SU-DHL-6 (cell line): Measurements from ENCODE around the gene MOB3B.

Experiments
- CTCF ChIP-seq: fragments of 200-600 bp; sonication (generic); IDR thresholded peaks from one replicate; pipeline ENCODE4 v1.5.1; 2017; ENCODE audit warnings: antibody characterized with exemption, mild to moderate bottlenecking, low read length, moderate library complexity; ENCODE audit not compliant: insufficient read depth, poor library complexity, severe bottlenecking
- EZH2phosphoT487 ChIP-seq: fragments of 200-600 bp; sonication (generic), shearing (Covaris generic); conservative IDR thresholded peaks from 2 replicates; pipeline ENCODE4 v1.6.1; 2018; ENCODE audit warnings: mild to moderate bottlenecking, antibody characterized with exemption, low read length, moderate library complexity, mixed read lengths

GRCh38 chr9:27469550-27469949, 60.1 kb downstream of the MOB3B start:
- TF ChIP-seq CTCF (no peak), EZH2phosphoT487 (no peak)
